Measurements from ENCODE around the gene HNRNPUL2. TPM values are rescaled to one million over a fixed set of nuclear protein-coding genes. Genes with fewer than 3 reads are reported as not detected.

Gene HNRNPUL2
- total and polyA plus RNA-seq, 2 of the 4 experiments (the other 2 are of a cell fraction): 3.9 to 30.2 TPM

DNA sequence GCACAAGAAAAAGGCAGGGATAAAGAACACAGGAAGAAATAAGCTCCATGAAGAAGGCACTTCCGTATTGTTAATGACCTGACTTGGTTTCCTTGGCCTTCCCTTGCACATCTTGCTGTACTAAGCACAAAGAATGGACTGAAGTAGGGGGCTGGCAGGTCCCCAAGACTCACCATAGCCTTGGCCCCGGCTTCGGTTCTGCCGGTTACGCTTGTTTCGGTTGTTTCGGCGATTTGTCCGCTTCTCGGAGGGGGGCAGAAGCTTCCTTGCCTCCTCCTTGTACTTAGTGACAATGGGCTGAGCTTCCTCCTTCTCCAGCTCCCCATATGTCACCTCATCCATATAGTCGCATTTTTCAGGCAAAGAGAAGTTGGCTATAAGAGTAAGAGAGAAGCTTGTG, 10.4 kb downstream of the HNRNPUL2 start:
- H3K9me3 ChIP-seq (ENCODE audit: control insufficient read depth, insufficient read depth, low read length): no peaks in the 10 kb centered on the region
- H3K56ac ChIP-seq (ENCODE audit: extremely low read depth, insufficient read depth, low read length): no peak overlapping the region
- H2BK15ac ChIP-seq (ENCODE audit: low read depth, low read length): no peak overlapping the region
- H3K4ac ChIP-seq (ENCODE audit: low read depth, low read length): no peak overlapping the region
- in situ Hi-C loops (cut with MboI; ENCODE audit: low sequenced_read_pairs): no loop called here
- no TSS peak for BruUV-seq (replicated peaks)
- no peak overlapping the region for H3K4me2 ChIP-seq (ENCODE audit: low read depth, low read length)
- peaks cover 4% of the 10 kb centered on the region; the same call in 1 of the 2 replicates for H3K4me1 ChIP-seq (ENCODE audit: control insufficient read depth, insufficient read depth, low read length)
- no peak overlapping the region for H3K9ac ChIP-seq (ENCODE audit: low read depth, low read length)
- H3K27ac ChIP-seq (ENCODE audit: insufficient read depth, low read length): no peak overlapping the region
- H3K14ac ChIP-seq (replicated peaks; ENCODE audit: low read depth, low read length): no peak overlapping the region
- CTCF ChIA-PET: no interaction called here
- no peaks in the 10 kb centered on the region for H3K27me3 ChIP-seq (ENCODE audit: control insufficient read depth, insufficient read depth, low read length)
- dilution Hi-C loops (cut with HindIII; ENCODE audit: low sequenced_read_pairs, unreplicated experiment): no loop called here
- H2AFZ ChIP-seq (replicated peaks; ENCODE audit: low read length, poor library complexity): no peak overlapping the region
- POLR2A ChIA-PET (ENCODE audit: unreplicated experiment): no interaction called here
- peaks cover 72% of the 10 kb centered on the region for H3K36me3 ChIP-seq (ENCODE audit: control insufficient read depth, insufficient read depth, low read length)
- no peak overlapping the region for H2BK120ac ChIP-seq (ENCODE audit: low read depth, low read length)
- no peak overlapping the region for H2AK9ac ChIP-seq (replicated peaks; ENCODE audit: low read depth, low read length, poor library complexity)
- H4K91ac ChIP-seq (ENCODE audit: insufficient read depth, low read depth, low read length): no peak overlapping the region
- no peak overlapping the region for H3K18ac ChIP-seq (ENCODE audit: low read depth, low read length)
- H2AK5ac ChIP-seq (ENCODE audit: low read depth, low read length): no peak overlapping the region
- H4K20me1 ChIP-seq (ENCODE audit: insufficient read depth, low read length): peaks cover 2% of the 10 kb centered on the region; the same call in 1 of the 2 replicates
- no peak overlapping the region for H3K23ac ChIP-seq (ENCODE audit: low read depth, low read length)
- H3K79me1 ChIP-seq (ENCODE audit: low read depth in 1 of 2, low read length in 2 of 2): peaks cover 38 to 67% of the 10 kb centered on the region in 2 experiments
- ATAC-seq (ENCODE audit: low read depth): no peak
- H4K5ac ChIP-seq (ENCODE audit: low read depth, low read length): no peak overlapping the region
- no CpG with 5 or more reads among the region's 11 CpGs for WGBS, 2 experiments (ENCODE audit: extremely low coverage in 2 of 2, insufficient read length in 1 of 2)
- DNase-seq: no peak
- H4K8ac ChIP-seq (ENCODE audit: low read depth in 2 of 2, low read length in 2 of 2): no peak overlapping the region
- H2BK5ac ChIP-seq (ENCODE audit: low read depth, low read length, poor library complexity, severe bottlenecking): no peak overlapping the region
- no peak overlapping the region for H3K4me3 ChIP-seq (ENCODE audit: insufficient read depth, low read depth, low read length)
- no peak for TF ChIP-seq RFX5 (IDR thresholded peaks at IDR 0.05; ENCODE audit: low read depth, low read length)
- no peak for TF ChIP-seq FOS (IDR thresholded peaks at IDR 0.05; ENCODE audit: low read depth, low read length)
- no peak for TF ChIP-seq MAZ (IDR thresholded peaks at IDR 0.05; ENCODE audit: borderline replicate concordance, low read depth, low read length)
- TF ChIP-seq MAFK (IDR thresholded peaks at IDR 0.05; ENCODE audit: low read depth, low read length): no peak
- 0 out of 2 replicates have a peak, but pooled peaks cover 4% of the 10 kb centered on the region for H3K9me1 ChIP-seq (ENCODE audit: insufficient read depth, low read length)
- no peak overlapping the region for H2BK20ac ChIP-seq (ENCODE audit: low read depth, low read length)
- intact Hi-C loops (cut with micrococcal nuclease): no loop called here

Data from IMR-90 (cell line).